Measurements from ENCODE around the gene SLC9A6.

DNA sequence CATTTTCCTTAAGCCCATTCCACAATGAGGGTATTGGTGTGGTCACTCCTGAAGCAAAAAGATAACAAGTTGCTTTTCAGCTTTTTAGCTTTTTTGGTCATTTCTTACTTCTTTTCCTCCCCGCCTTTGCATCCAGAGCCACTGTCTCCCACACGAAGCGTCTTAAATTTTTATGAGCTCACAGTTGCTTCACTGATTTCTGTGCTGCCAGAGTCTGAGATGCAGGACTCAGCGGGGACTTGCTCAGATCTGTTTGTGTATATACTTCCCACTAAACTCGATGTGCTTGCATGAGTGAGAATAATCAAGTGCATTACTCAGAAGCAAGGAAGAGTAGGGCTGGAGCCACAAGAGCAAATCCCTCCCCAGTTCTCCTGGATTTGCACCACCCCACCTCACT, 81.9 kb downstream of the SLC9A6 start:
- TF ChIP-seq POLR2A (IDR thresholded peaks at IDR 0.05) = no peak
- TF ChIP-seq, protein P1, sequence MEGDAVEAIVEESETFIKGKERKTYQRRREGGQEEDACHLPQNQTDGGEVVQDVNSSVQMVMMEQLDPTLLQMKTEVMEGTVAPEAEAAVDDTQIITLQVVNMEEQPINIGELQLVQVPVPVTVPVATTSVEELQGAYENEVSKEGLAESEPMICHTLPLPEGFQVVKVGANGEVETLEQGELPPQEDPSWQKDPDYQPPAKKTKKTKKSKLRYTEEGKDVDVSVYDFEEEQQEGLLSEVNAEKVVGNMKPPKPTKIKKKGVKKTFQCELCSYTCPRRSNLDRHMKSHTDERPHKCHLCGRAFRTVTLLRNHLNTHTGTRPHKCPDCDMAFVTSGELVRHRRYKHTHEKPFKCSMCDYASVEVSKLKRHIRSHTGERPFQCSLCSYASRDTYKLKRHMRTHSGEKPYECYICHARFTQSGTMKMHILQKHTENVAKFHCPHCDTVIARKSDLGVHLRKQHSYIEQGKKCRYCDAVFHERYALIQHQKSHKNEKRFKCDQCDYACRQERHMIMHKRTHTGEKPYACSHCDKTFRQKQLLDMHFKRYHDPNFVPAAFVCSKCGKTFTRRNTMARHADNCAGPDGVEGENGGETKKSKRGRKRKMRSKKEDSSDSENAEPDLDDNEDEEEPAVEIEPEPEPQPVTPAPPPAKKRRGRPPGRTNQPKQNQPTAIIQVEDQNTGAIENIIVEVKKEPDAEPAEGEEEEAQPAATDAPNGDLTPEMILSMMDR (IDR thresholded peaks at IDR 0.05) = no peak
